ENCODE measurements around the gene KLK5.

DNA sequence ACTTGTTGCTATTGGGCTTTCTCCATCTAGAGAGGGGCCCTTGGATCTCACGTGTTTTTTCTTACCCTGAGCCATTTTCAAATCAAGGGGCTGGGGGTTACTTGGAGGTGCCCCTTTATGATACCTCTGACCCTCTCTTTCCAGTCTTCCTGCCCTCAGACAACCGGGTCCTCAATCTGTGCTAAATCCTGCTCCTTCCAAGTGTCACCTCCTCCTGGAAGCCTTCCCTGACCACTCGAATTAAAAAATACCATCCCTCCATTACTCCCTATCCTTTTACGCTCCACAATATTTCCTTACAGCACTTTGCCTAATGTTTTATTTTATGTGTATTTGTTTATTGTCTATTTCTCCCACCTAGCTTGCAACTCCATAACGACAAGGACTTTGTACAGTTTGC lies 45.2 kb upstream of the KLK5 start:
- TF ChIP-seq, protein P1, sequence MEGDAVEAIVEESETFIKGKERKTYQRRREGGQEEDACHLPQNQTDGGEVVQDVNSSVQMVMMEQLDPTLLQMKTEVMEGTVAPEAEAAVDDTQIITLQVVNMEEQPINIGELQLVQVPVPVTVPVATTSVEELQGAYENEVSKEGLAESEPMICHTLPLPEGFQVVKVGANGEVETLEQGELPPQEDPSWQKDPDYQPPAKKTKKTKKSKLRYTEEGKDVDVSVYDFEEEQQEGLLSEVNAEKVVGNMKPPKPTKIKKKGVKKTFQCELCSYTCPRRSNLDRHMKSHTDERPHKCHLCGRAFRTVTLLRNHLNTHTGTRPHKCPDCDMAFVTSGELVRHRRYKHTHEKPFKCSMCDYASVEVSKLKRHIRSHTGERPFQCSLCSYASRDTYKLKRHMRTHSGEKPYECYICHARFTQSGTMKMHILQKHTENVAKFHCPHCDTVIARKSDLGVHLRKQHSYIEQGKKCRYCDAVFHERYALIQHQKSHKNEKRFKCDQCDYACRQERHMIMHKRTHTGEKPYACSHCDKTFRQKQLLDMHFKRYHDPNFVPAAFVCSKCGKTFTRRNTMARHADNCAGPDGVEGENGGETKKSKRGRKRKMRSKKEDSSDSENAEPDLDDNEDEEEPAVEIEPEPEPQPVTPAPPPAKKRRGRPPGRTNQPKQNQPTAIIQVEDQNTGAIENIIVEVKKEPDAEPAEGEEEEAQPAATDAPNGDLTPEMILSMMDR (IDR thresholded peaks at IDR 0.05), result no peak
- no peak for TF ChIP-seq EZH2phosphoT487 (IDR thresholded peaks at IDR 0.05)
